Pancreas (tissue), 10 donors: ENCODE data around the gene MORN5. TPM values are rescaled to one million over a fixed set of nuclear protein-coding genes. Genes with fewer than 3 reads are reported as not detected.

Experiments used
- ATAC-seq, 4 donors: fragments of 200-7000 bp; cut with Tn5 transposase; one replicate each; pipeline versions ENCODE4 v1.8.0 to v1.9.1; 2020; ENCODE audit warnings: mild to moderate bottlenecking in 4 of 4, moderate library complexity in 4 of 4
- DNase-seq, 6 donors: peaks; one replicate each; pipeline ENCODE4 v3.0.0-alpha.2; 2020
- FAIRE-seq: peaks from 2 replicates; lab custom pipeline; 2012; peaks lifted over from hg19 to GRCh38; lab: Jason Lieb, UNC
- H3K27ac ChIP-seq, 4 donors: fragments of 200-600 bp; sonication (generic); 1 replicate in 3 of 4; 2 replicates in 1 of 4; pipeline versions ENCODE4 v1.5.0 to v1.8.0; 2020
- H3K27me3 ChIP-seq, 4 donors: fragments of 200-600 bp; one replicate each; pipeline ENCODE4 v1.8.0; 2021
- H3K36me3 ChIP-seq, 3 donors: fragments of 200-600 bp; sonication (generic) in 1 of 3; one replicate each; pipeline versions ENCODE4 v1.5.0 to v1.8.0; 2020 to 2021
- H3K4me1 ChIP-seq, 3 donors: fragments of 200-600 bp; one replicate each; pipeline ENCODE4 v1.8.0; 2021
- H3K4me3 ChIP-seq, 4 donors: fragments of 200-600 bp; sonication (generic) in 2 of 4; one replicate each; pipeline versions ENCODE4 v1.5.0 to v1.8.0; 2020 to 2021
- H3K9me3 ChIP-seq, 4 donors: fragments of 200-600 bp; one replicate each; pipeline ENCODE4 v1.8.0; 2021
- CTCF ChIP-seq, 4 donors: fragments of 200-600 bp; sonication (generic) in 3 of 4; IDR thresholded peaks; one replicate each; pipeline versions ENCODE4 v1.5.0 to v1.8.0; 2021; ENCODE audit warnings: antibody characterized with exemption in 4 of 4
- WGBS, 2 donors: extraction: QIAGEN DNeasy Blood & Tissue Kit; methylation state at CpG; one replicate each; pipeline ENCODE4 v1.1.7; 2013; 5-methylcytosine and 5-hydroxymethylcytosine counted together
- intact Hi-C, 3 donors: fragments of 100-400 bp; cut with DNase I; formaldehyde crosslinking; loops; one replicate each; pipeline versions ENCODE4 v1.11.1 to v1.14.2; 2022
- polyA plus RNA-seq, 2 donors: library from polyadenylated mRNA; stranded (reverse); fragments of 200-250 nt; gene quantifications; one replicate each; pipeline ENCODE4 v1.2.3, GENCODE V29; 2013
- total RNA-seq, 6 donors: library from RNA; stranded (reverse); fragmentation: NEBNext Ultra II Directional in 4 of 6; extraction: Animal tissue kit (Norgen Biotek cat#: 25700) in 4 of 6; gene quantifications; one replicate each; pipeline versions ENCODE4 v1.2.1 to v1.2.4, GENCODE V29; 2021 to 2023
- donor health status: healthy with polysubstance abuse.
- donor health status: DM: no; HTN: no; CAD: no; lungs with moderate emphysema.
- donor health status: DM: no; HTN: no; CAD: no.
- donor health status: control.
- donor health status: control.
- donor health status: Bipolar disorder and iron deficiency.
- donor health status: DM: yes; HTN: yes; CAD: no.
- donor health status: DM: no; HTN: no; CAD: no.
- donor health status: DM: no; HTN: no; CAD: no.
- donor health status: DM: yes; HTN: yes; CAD: no.

Gene MORN5
- total and polyA plus RNA-seq, 8 donors, result 0.45 to 0.79 (median 0.71) TPM; not detected in 5

- peaks cover 0 to 63% (median 13%) of the 10 kb centered on the region in 4 donors for H3K27me3 ChIP-seq
- H3K4me3 ChIP-seq, result peak overlapping the region in 2 of 4 donors; percentile 2 to 26
- no peaks in the 10 kb centered on the region for H3K36me3 ChIP-seq
- peaks cover 0 to 10% (median 6%) of the 10 kb centered on the region in 3 donors for H3K4me1 ChIP-seq
- ATAC-seq, result peak; percentile 37 to 64 (median 40)
- intact Hi-C loops, result no loop called here
- WGBS, 2 donors, result 7 to 9% methylated on average over 55 to 57 of the region's 57 CpGs
- DNase-seq, result peak in 2 of 6 donors; percentile 65 to 74
- H3K9me3 ChIP-seq, result no peaks in the 10 kb centered on the region
- no peak overlapping the region for H3K27ac ChIP-seq
- TF ChIP-seq CTCF (IDR thresholded peaks at IDR 0.05), result no peak
- no peak for FAIRE-seq
Measured at GRCh38 chr9:122219856-122220672, 60.4 kb downstream of the MORN5 start.

GRCh38 chr9:122220673-122221182, 61.0 kb downstream of the MORN5 start:
- no peak overlapping the region for H3K4me3 ChIP-seq
- no peak for TF ChIP-seq CTCF (IDR thresholded peaks at IDR 0.05)
- intact Hi-C loops, result no loop called here
- H3K4me1 ChIP-seq, result peaks cover 0 to 10% (median 6%) of the 10 kb centered on the region in 3 donors
- H3K9me3 ChIP-seq, result no peaks in the 10 kb centered on the region
- no peaks in the 10 kb centered on the region for H3K36me3 ChIP-seq
- 24 to 31% methylated on average over 18 of the region's 18 CpGs for WGBS, 2 donors
- no peak for DNase-seq
- H3K27ac ChIP-seq, result no peak overlapping the region
- ATAC-seq, result no peak
- FAIRE-seq, result no peak
- H3K27me3 ChIP-seq, result peaks cover 0 to 70% (median 15%) of the 10 kb centered on the region in 4 donors

- no peak for ATAC-seq
- TF ChIP-seq CTCF (IDR thresholded peaks at IDR 0.05), result no peak
- Histone ChIP-seq H3K4me3 (no peak overlapping the region), H3K36me3 (no peaks in the 10 kb centered on the region), H3K27ac (no peak overlapping the region), H3K9me3 (no peaks in the 10 kb centered on the region), H3K27me3 (peaks cover 0 to 72% (median 18%) of the 10 kb centered on the region in 4 donors), H3K4me1 (peaks cover 0 to 13% (median 6%) of the 10 kb centered on the region in 3 donors)
- no peak for FAIRE-seq
- no peak for DNase-seq
- 27 to 31% methylated on average over 26 to 27 of the region's 27 CpGs for WGBS, 2 donors
- intact Hi-C loops, result no loop called here
Measured at GRCh38 chr9:122221183-122221811, 61.6 kb downstream of the MORN5 start.

GRCh38 chr9:122222791-122223190, 63.1 kb downstream of the MORN5 start:
- Histone ChIP-seq H3K27ac (no peak overlapping the region), H3K27me3 (peaks cover 0 to 67% (median 24%) of the 10 kb centered on the region in 4 donors), H3K36me3 (no peaks in the 10 kb centered on the region), H3K9me3 (no peaks in the 10 kb centered on the region), H3K4me1 (peaks cover 0 to 14% (median 6%) of the 10 kb centered on the region in 3 donors), H3K4me3 (no peak overlapping the region)
- FAIRE-seq (no peak), ATAC-seq (no peak), DNase-seq (no peak)
- WGBS, 2 donors, result 37 to 39% methylated on average over 5 of the region's 5 CpGs
- TF ChIP-seq CTCF (IDR thresholded peaks at IDR 0.05), result no peak
- intact Hi-C loops, result no loop called here
